B cell (primary cell): ENCODE data around the gene SEMA3E. TPM values are rescaled to one million over a fixed set of nuclear protein-coding genes. Genes with fewer than 3 reads are reported as not detected.

ENCODE experiments used
- ATAC-seq: fragments of 200-7000 bp; cut with Tn5 transposase; one replicate; pipeline ENCODE4 v1.10.0; 2021; ENCODE audit warnings: low read depth, mild to moderate bottlenecking, moderate number of reproducible peaks, moderate library complexity
- CTCF ChIA-PET: fragments of 350-600 bp; sonication (Branson Sonifier 250); formaldehyde crosslinking; loops from one replicate; lab custom pipeline; 2021; ENCODE audit warnings: antibody characterized with exemption, inconsistent platforms; lab: Charles Lee
- POLR2A ChIA-PET: fragments of 350-600 bp; sonication (Branson Sonifier 250); formaldehyde crosslinking; loops from one replicate; lab custom pipeline; 2021; ENCODE audit warnings: antibody characterized with exemption; lab: Charles Lee
- DNase-seq: peaks from one replicate; pipeline ENCODE4 v3.0.0; 2013
- H2AFZ ChIP-seq: 2 replicates; pipeline ENCODE4 v1.6.1; 2012; ENCODE audit warnings: mild to moderate bottlenecking, low read depth, low read length; ENCODE audit not compliant: insufficient read depth, poor library complexity, severe bottlenecking
- H3K27ac ChIP-seq, 2 donors: 1 replicate in 1 of 2; 2 replicates in 1 of 2; pipeline ENCODE4 v1.5.1; 2012 to 2013; ENCODE audit warnings: low read length in 2 of 2, mild to moderate bottlenecking in 2 of 2, moderate library complexity in 1 of 2
- H3K27me3 ChIP-seq, 4 experiments: fragments of 200-600 bp in 1 of 4; sonication (generic) in 1 of 4; replicated peaks in 1 of 4; 1 replicate in 2 of 4; 2 replicates in 2 of 4; pipeline versions ENCODE4 v1.6.1 to v1.7.0; 2013 to 2016; ENCODE audit warnings: low read length in 3 of 4, mild to moderate bottlenecking in 2 of 4, mixed read lengths in 1 of 4, moderate library complexity in 1 of 4; ENCODE audit not compliant: insufficient read depth in 4 of 4, control insufficient read depth in 3 of 4; ENCODE audit errors: control extremely low read depth in 1 of 4
- H3K36me3 ChIP-seq, 2 experiments: replicated peaks in 1 of 2; 1 replicate in 1 of 2; 2 replicates in 1 of 2; pipeline versions ENCODE4 v1.6.1 to v1.7.1; 2013; ENCODE audit warnings: low read length in 1 of 2; ENCODE audit not compliant: insufficient read depth in 2 of 2, control insufficient read depth in 1 of 2; ENCODE audit errors: control extremely low read depth in 1 of 2, extremely low read depth in 1 of 2
- H3K4me1 ChIP-seq, 2 donors: fragments of 200-600 bp in 1 of 2; sonication (generic) in 1 of 2; 1 replicate in 1 of 2; 2 replicates in 1 of 2; pipeline versions ENCODE4 v1.5.1 to v1.6.1; 2013 to 2017; ENCODE audit warnings: low read length in 2 of 2; ENCODE audit not compliant: control insufficient read depth in 2 of 2, insufficient read depth in 2 of 2
- H3K4me2 ChIP-seq: replicated peaks from 2 replicates; pipeline ENCODE3; 2012; ENCODE audit warnings: mild to moderate bottlenecking, low read depth, low read length; ENCODE audit not compliant: poor library complexity, severe bottlenecking
- H3K4me3 ChIP-seq, 5 experiments: fragments of 200-600 bp in 1 of 5; sonication (generic) in 1 of 5; 1 replicate in 3 of 5; 2 replicates in 2 of 5; pipeline versions ENCODE4 v1.5.1 to v1.7.0; 2011 to 2016; ENCODE audit warnings: low read length in 4 of 5, mild to moderate bottlenecking in 4 of 5, low read depth in 2 of 5, control low read depth in 1 of 5, moderate library complexity in 1 of 5; ENCODE audit not compliant: insufficient read depth in 1 of 5; ENCODE audit errors: control extremely low read depth in 1 of 5, extremely low read depth in 1 of 5
- H3K79me2 ChIP-seq: fragments of 200-600 bp; sonication (generic); one replicate; pipeline ENCODE4 v1.6.0; 2016; ENCODE audit warnings: low read length; ENCODE audit not compliant: control insufficient read depth, insufficient read depth
- H3K9ac ChIP-seq: fragments of 200-600 bp; sonication (generic); 2 replicates; pipeline ENCODE4 v1.6.1; 2017; ENCODE audit warnings: mild to moderate bottlenecking, low read length, moderate library complexity
- H3K9me3 ChIP-seq, 3 donors: one replicate each; pipeline versions ENCODE4 v1.6.1 to v1.7.1; 2013; ENCODE audit warnings: low read length in 2 of 3; ENCODE audit not compliant: control insufficient read depth in 2 of 3, insufficient read depth in 1 of 3; ENCODE audit errors: control extremely low read depth in 1 of 3
- H4K20me1 ChIP-seq: 2 replicates; pipeline ENCODE4 v1.6.0; 2012; ENCODE audit warnings: mild to moderate bottlenecking, low read length; ENCODE audit not compliant: insufficient read depth, control insufficient read depth, poor library complexity, severe bottlenecking
- H3K27ac Mint-ChIP-seq: one replicate; pipeline ENCODE4 v1.8.0; 2021; ENCODE audit warnings: mixed read lengths
- H3K27me3 Mint-ChIP-seq: one replicate; pipeline ENCODE4 v1.8.0; 2021; ENCODE audit warnings: mixed read lengths
- H3K4me1 Mint-ChIP-seq: one replicate; pipeline ENCODE4 v1.8.0; 2021; ENCODE audit warnings: mixed read lengths
- H3K4me3 Mint-ChIP-seq: one replicate; pipeline ENCODE4 v1.8.0; 2021; ENCODE audit warnings: mixed read lengths
- H3K9me3 Mint-ChIP-seq: one replicate; pipeline ENCODE4 v1.8.0; 2022; ENCODE audit warnings: mixed read lengths; ENCODE audit not compliant: insufficient read depth
- CTCF ChIP-seq: fragments of 200-600 bp; IDR thresholded peaks from one replicate; pipeline ENCODE4 v1.8.0; 2022; ENCODE audit warnings: antibody characterized with exemption, mild to moderate bottlenecking
- EZH2 ChIP-seq: IDR thresholded peaks from 2 replicates; pipeline ENCODE4 v1.6.1; 2012; ENCODE audit warnings: borderline replicate concordance, low read depth, mild to moderate bottlenecking, moderate library complexity, low read length; ENCODE audit not compliant: insufficient read depth, poor library complexity, severe bottlenecking
- WGBS: methylation state at CpG from one replicate; pipeline ENCODE4 v1.1.5; 2013; ENCODE audit warnings: missing lambda C conversion rate; ENCODE audit not compliant: insufficient coverage; 5-methylcytosine and 5-hydroxymethylcytosine counted together
- intact Hi-C: fragments of 100-400 bp; cut with micrococcal nuclease; formaldehyde crosslinking; loops from one replicate; pipeline ENCODE4 v1.10.0; 2022
- polyA plus RNA-seq: library from polyadenylated mRNA; depleted of rRNA; stranded (reverse); fragments of >200 nt; gene quantifications from 2 replicates; pipeline ENCODE4 v1.2.3, GENCODE V29; 2012
- total RNA-seq, 2 donors: library from RNA; stranded (reverse); fragments of 120-200 nt in 1 of 2; gene quantifications; 1 replicate in 1 of 2; 2 replicates in 1 of 2; pipeline versions ENCODE4 v1.2.3 to v1.2.4, GENCODE V29; 2013 to 2022

The SEMA3E gene
- total and polyA plus RNA-seq, 2 donors (not counting 1 experiment from before 2014, with no cell fraction given): not detected

- intact Hi-C loops: no loop called here
- Histone ChIP-seq H3K36me3 (no peaks in the 10 kb centered on the region), H3K9ac (no peak overlapping the region), H3K27ac (no peak overlapping the region), H3K27me3 (no peaks in the 10 kb centered on the region), H3K4me3 (no peak overlapping the region), H2AFZ (no peak overlapping the region), H3K79me2 (no peaks in the 10 kb centered on the region), H4K20me1 (no peaks in the 10 kb centered on the region), H3K4me2 (no peak overlapping the region), H3K4me1 (no peaks in the 10 kb centered on the region), H3K9me3 (no peaks in the 10 kb centered on the region)
- CTCF ChIA-PET: no interaction called here
- no peaks in the 10 kb centered on the region for H3K9me3 Mint-ChIP-seq
- 74% methylated on average over 3 of the region's 7 CpGs for WGBS
- no peaks in the 10 kb centered on the region for H3K27me3 Mint-ChIP-seq
- H3K27ac Mint-ChIP-seq: no peak overlapping the region
- TF ChIP-seq CTCF (no peak), EZH2 (no peak)
- H3K4me1 Mint-ChIP-seq: no peaks in the 10 kb centered on the region
- DNase-seq (no peak), ATAC-seq (no peak)
- POLR2A ChIA-PET: interaction anchor here (0.7 kb wide), 1 partner anchor 16 kb away, joined by 3 read pairs; no protein-coding TSS in a partner anchor
- H3K4me3 Mint-ChIP-seq: no peak overlapping the region
Measured at GRCh38 chr7:83541187-83541960, 107.6 kb downstream of the SEMA3E start.

GRCh38 chr7:83534488-83534887 lies 114.5 kb downstream of the SEMA3E start:
- Histone ChIP-seq H3K27me3 (no peaks in the 10 kb centered on the region), H3K36me3 (no peaks in the 10 kb centered on the region), H3K4me3 (no peak overlapping the region), H4K20me1 (no peaks in the 10 kb centered on the region), H3K27ac (no peak overlapping the region), H3K9ac (no peak overlapping the region), H3K79me2 (no peaks in the 10 kb centered on the region), H2AFZ (no peak overlapping the region), H3K9me3 (no peaks in the 10 kb centered on the region), H3K4me1 (no peaks in the 10 kb centered on the region), H3K4me2 (no peak overlapping the region)
- Mint-ChIP-seq H3K27ac (no peak overlapping the region), H3K27me3 (no peaks in the 10 kb centered on the region), H3K4me1 (no peaks in the 10 kb centered on the region), H3K4me3 (no peak overlapping the region), H3K9me3 (no peaks in the 10 kb centered on the region)
- ATAC-seq (no peak), DNase-seq (no peak)
- intact Hi-C loops: no loop called here
- ChIA-PET CTCF (no interaction called here), POLR2A (no interaction called here)
- no peak for TF ChIP-seq CTCF
- no peak for TF ChIP-seq EZH2
